Mesodermal cell (in vitro differentiated cells): ENCODE results near the gene SLC6A8.
"Not testable (repeated sequence)": the region's sequence is repeated elsewhere in the genome, so short reads cannot be mapped to it uniquely, and the experiment has no call there.

Experiments
- H3K27ac ChIP-seq: 2 replicates; pipeline ENCODE4 v1.7.0; 2013; ENCODE audit warnings: mild to moderate bottlenecking, low read depth, low read length, moderate library complexity; ENCODE audit not compliant: severe bottlenecking
- H3K36me3 ChIP-seq: 2 replicates; pipeline ENCODE4 v1.7.1; 2013; ENCODE audit warnings: mild to moderate bottlenecking, low read length, moderate library complexity; ENCODE audit not compliant: control insufficient read depth, insufficient read depth
- H3K4me1 ChIP-seq: one replicate; pipeline ENCODE4 v1.7.1; 2013; ENCODE audit warnings: mild to moderate bottlenecking, low read length; ENCODE audit not compliant: insufficient read depth, control insufficient read depth, poor library complexity, severe bottlenecking
- H3K4me3 ChIP-seq: 2 replicates; pipeline ENCODE4 v1.7.0; 2013; ENCODE audit warnings: low read length, control low read depth, mild to moderate bottlenecking; ENCODE audit not compliant: insufficient read depth, poor library complexity, severe bottlenecking; ENCODE audit errors: extremely low read depth
- H3K9me3 ChIP-seq: 2 replicates; pipeline ENCODE4 v1.7.1; 2013; ENCODE audit warnings: mild to moderate bottlenecking, low read length, moderate library complexity; ENCODE audit not compliant: control insufficient read depth
- WGBS, 2 experiments: methylation state at CpG; one replicate each; pipeline ENCODE4 v1.1.5; 2013; ENCODE audit warnings: missing lambda C conversion rate in 2 of 2; ENCODE audit not compliant: insufficient coverage in 2 of 2; 5-methylcytosine and 5-hydroxymethylcytosine counted together

The SLC6A8 gene

DNA sequence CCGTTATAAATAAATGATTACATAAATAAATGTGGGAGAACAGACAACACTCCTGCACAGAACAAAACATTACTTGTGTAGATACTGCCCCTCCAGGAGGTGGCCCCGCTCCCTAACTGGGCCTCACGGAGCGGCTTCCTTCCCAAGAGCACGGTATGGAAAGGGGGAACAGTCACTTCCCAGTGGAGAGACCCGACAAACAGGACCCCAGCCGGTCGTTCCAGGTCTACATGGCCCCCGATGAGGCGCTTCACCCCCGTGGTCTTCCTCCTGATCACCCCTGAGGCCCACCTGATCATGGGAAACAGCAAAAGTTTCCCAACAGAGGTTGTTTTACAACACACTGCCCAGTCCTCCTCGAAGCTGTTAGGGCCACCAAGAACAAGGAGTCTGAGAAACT is 6.6 kb upstream of the SLC6A8 start:
- no peak overlapping the region for H3K4me3 ChIP-seq
- no peaks in the 10 kb centered on the region for H3K9me3 ChIP-seq
- no peak overlapping the region for H3K27ac ChIP-seq
- WGBS, 2 experiments = 90 to 100% methylated on average over 2 to 5 of the region's 12 CpGs
- H3K4me1 ChIP-seq = peaks cover 10% of the 10 kb centered on the region
- H3K36me3 ChIP-seq = no peaks in the 10 kb centered on the region

DNA sequence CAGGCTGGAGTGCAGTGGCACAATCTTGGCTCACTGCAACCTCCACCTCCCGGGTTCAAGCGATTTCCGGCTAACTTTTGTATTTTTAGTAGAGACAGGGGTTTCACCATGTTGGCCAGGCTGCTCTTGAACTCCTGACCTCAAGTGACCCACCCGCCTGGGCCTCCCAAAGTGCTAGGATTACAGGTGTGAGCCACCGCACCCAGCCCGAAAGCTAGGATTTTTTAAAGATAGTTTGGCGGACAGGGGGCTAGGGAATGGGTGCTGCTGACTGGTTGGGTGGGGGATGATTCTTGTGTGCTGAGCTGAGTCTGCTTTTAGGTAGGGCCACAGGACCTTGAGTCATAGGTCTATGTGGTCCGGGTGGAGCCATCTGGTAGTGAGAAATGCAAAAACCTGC is 4.2 kb upstream of the SLC6A8 start:
- peaks cover 13% of the 10 kb centered on the region for H3K4me1 ChIP-seq
- H3K9me3 ChIP-seq, H3K36me3 ChIP-seq, H3K4me3 ChIP-seq, H3K27ac ChIP-seq: not testable (repeated sequence)
- WGBS, 2 experiments = 100% methylated on average over 4 of the region's 8 CpGs

DNA sequence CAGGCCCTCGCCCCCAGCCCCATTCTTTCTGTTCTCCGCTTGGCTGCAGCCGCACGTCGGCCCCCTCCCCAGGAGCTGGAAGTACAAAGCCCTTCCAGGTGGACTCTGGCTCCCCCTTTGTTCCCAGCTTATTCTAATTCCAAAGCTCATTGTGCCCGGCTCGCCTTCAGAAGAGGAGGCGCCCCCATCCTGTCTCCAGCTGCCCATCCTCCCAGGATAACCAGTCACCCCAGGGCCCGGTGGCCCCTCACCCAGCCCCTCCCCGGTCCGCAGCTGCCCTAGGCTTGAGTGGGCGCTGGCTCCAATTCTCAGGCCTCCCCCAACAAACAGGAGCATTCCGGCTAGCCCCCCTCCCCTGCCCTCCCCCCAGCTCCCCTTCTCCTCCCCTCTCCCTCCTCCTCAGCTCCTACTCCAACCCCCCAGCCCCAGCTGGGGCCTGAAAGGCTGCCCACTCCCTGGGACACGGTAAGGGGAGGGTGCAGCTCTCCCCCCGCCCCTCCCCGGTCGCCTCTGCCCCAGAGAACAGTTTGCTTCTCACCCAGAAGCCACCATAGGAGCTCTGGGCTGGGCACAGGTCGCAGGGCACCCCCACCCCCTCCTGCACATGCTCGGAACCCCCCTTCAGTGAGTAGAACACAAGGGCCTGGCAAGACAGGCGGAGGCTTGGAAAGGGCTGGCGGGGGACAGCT is 3.1 kb upstream of the SLC6A8 start:
- Histone ChIP-seq H3K4me1 (peaks cover 13% of the 10 kb centered on the region), H3K4me3 (no peak overlapping the region), H3K9me3 (no peaks in the 10 kb centered on the region), H3K36me3 (no peaks in the 10 kb centered on the region), H3K27ac (peak overlapping the region; percentile 73)
- 34% methylated on average over 4 of the region's 21 CpGs; no CpG with 5 or more reads in 1 of the 2 experiments for WGBS, 2 experiments

DNA sequence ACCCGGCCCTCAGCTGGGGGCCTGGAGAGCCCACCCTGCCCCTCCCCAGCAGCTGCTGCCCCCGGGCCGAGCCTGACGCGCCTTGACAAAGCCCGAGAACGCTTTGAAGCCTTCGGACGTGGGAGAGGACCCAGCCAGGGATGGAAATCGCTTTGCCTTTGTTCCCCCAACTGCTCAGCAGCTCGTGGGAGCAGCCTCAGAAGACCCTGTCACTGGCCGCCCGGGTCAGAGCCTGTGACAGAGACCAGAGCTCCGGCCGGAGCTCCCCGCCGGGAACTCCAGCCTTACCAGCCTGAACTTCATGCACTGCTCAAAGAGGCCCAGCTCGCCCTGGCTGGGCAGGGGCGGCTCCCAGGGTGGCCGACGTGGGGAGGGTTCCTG is 2.6 kb upstream of the SLC6A8 start:
- no peaks in the 10 kb centered on the region for H3K36me3 ChIP-seq
- H3K27ac ChIP-seq = peak overlapping the region; percentile 73
- WGBS, 2 experiments = 5 to 16% methylated on average over 12 to 15 of the region's 21 CpGs
- no peak overlapping the region for H3K4me3 ChIP-seq
- H3K4me1 ChIP-seq = peaks cover 13% of the 10 kb centered on the region
- no peaks in the 10 kb centered on the region for H3K9me3 ChIP-seq

DNA sequence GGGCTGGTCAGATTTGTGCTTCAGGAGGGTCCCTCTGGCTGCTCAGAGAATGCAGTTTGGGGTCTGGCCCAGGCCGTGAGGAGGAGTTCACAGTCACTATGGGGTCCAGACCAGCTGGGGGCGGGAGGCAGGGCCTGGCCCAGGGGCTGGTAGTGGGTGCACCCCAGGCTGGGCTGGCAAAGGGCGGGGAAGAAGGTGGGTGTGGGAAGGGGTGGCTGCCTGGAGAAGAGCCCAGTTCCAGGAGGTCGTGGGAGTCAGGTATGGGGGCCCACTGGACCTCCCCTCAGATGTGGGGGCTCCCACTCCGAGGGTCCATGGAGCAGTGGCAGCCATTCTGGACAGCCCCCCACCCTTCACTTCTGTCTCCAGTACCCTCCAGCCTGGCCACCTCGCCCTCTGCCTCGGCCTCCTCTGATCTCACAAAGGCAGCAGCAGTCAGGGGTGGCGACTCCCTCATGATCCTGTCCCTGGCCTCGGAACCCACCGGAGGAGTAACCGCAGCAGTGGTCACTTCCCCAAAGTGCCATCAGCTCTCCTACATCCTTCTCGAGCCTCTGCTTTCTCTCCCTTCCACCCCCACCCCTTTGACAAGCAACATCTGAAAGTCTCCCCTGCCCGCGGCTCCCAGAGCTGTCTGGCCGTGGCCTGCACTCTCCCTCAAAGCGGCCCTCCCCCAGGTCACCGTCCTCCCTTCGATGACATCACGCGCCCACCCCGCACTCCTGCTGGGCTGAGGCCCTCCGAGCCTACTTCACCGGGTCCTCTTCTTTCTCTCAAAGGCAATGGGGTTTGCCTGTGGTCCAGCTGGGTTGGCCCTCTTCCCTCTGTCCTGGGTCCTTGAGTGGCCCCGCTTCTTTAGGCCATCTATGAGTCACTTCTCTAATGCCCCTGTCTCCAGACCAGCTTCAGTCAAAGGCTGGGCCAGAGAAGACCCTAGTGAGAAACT is 1.7 kb upstream of the SLC6A8 start:
- Histone ChIP-seq H3K27ac (peak overlapping the region; percentile 73), H3K36me3 (no peaks in the 10 kb centered on the region), H3K4me1 (peaks cover 13% of the 10 kb centered on the region), H3K4me3 (no peak overlapping the region), H3K9me3 (no peaks in the 10 kb centered on the region)
- 50 to 54% methylated on average over 16 of the region's 24 CpGs for WGBS, 2 experiments

DNA sequence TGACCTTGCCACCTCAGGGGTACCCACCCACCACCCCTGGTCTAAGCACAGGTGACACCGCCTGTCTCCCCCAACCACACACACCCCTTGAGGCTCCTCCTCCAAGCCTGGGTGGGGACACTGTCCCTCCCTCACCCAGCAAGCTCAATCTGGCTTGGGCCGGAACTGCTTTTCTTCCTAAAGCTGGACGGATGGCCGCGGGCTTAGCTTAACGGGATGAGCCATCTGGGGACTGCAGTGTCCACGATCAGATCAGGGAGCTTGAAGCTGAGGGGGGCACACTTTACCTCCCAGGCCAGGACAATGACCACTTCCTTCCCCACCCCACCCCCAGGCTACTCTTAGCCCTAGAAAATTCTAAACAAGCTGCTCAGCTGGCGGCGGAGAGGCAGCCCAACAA is 1.0 kb upstream of the SLC6A8 start:
- Histone ChIP-seq H3K4me1 (peaks cover 13% of the 10 kb centered on the region), H3K27ac (peak overlapping the region; percentile 36), H3K9me3 (no peaks in the 10 kb centered on the region), H3K4me3 (no peak overlapping the region), H3K36me3 (no peaks in the 10 kb centered on the region)
- WGBS, 2 experiments = 21% methylated on average over 3 of the region's 9 CpGs; no CpG with 5 or more reads in 1 of the 2 experiments

DNA sequence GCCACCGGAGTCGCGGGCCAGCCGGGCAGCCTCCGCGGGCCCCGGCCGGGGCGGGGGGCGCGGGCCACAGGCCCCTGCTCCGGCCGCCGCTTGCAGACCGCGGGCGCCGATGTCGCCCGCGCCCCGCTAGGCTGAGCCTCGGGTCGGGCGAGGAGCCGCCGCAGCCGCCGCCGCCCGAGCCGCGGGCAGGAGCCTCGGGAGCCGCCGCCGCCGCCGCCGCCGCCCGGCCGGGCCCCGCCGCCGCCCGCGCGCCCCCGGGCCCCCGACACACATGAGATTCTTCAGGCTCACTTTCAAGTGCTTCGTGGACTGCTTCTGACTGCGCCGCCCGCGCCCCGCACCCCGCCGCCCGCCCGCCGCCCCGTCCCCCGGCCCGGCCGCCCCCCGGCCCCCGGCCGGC is 345 bp downstream of the SLC6A8 start:
- no peaks in the 10 kb centered on the region for H3K9me3 ChIP-seq
- no peaks in the 10 kb centered on the region for H3K36me3 ChIP-seq
- peaks cover 13% of the 10 kb centered on the region for H3K4me1 ChIP-seq
- no peak overlapping the region for H3K4me3 ChIP-seq
- 0% methylated on average over 3 to 9 of the region's 69 CpGs for WGBS, 2 experiments
- no peak overlapping the region for H3K27ac ChIP-seq

DNA sequence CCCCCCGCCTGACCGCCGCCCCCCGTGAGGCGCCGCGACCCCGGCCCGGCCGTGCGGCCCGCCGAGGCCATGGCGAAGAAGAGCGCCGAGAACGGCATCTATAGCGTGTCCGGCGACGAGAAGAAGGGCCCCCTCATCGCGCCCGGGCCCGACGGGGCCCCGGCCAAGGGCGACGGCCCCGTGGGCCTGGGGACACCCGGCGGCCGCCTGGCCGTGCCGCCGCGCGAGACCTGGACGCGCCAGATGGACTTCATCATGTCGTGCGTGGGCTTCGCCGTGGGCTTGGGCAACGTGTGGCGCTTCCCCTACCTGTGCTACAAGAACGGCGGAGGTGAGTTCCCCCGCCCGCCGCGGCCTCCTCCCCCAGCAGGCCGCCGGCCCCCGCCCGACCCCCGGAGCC is 780 bp downstream of the SLC6A8 start:
- 0% methylated on average over 1 to 11 of the region's 57 CpGs for WGBS, 2 experiments
- Histone ChIP-seq H3K36me3 (no peaks in the 10 kb centered on the region), H3K4me1 (peaks cover 13% of the 10 kb centered on the region), H3K9me3 (no peaks in the 10 kb centered on the region), H3K27ac (no peak overlapping the region), H3K4me3 (peak overlapping the region; percentile 31)

DNA sequence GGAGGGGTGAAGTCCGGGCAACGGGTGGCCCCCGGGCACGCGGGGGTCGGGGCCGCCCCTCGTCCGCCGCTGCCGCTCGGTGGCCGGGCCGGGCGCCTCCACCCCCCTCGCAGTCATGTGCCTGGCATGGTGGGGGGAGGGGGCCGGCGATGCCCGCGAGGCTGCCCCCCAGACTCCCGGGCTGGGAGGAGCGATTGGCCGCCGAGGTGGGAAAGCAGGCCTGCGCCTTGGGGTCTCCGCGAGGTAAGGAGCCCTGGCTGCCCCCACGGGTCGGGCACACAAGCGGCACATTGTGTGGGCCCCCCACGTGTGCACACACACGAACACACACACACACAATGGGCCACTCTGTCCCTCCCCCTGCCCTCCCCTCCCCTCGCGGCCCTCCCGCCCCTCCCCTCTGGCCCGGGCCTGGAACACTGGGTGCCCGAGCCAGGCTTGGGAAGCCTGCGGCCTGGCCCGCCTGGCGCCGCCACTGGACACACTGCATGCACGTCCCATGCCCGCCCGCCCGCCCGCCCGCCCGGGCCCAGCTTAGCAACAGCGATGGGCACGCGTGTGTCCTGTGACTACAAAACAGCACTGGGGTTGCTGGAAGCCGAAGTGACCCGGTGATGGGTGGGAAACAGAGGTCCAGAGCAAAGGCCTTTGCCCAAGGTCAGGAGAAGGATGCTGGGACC is 1.3 kb downstream of the SLC6A8 start:
- no peaks in the 10 kb centered on the region for H3K36me3 ChIP-seq
- WGBS, 2 experiments = 3 to 6% methylated on average over 6 to 11 of the region's 53 CpGs
- no peaks in the 10 kb centered on the region for H3K9me3 ChIP-seq
- H3K4me1 ChIP-seq = peaks cover 13% of the 10 kb centered on the region
- H3K27ac ChIP-seq = no peak overlapping the region
- peak overlapping the region; percentile 31 for H3K4me3 ChIP-seq

DNA sequence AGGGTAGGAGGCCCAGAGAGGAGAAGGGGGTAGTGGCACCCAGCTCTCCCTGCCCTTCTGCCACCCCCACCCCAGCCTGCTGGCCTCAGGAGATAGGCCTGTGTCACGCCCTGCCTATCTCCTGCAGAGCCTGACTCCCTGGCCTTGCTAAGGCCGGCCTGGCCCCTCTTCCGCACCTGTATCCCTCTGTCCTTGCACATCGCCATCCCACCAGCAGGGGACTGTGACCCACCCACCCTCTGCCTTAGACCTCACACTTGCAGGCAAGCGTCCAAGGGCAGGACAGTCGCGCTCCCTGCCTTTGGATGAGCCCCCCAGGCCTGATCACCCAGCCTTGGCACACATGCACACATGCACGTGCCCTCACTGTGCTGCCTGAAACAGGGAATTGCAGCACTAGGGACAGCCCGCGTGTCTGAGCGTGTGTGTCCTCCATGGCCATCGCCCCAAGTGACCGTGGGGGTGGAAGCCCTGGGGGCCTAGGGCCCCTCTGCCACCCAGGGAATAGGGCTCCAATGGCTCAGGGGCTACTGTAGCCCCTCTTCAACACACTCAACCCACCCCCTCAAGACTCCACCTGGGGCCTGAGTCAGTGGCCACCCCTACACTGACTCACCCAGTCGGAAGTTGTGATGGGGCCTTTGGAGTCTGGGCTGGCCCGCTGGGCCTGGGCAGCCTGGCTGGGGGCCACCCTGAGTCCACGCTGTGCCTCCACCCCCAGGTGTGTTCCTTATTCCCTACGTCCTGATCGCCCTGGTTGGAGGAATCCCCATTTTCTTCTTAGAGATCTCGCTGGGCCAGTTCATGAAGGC is 2.1 kb downstream of the SLC6A8 start:
- 92 to 100% methylated on average over 4 to 5 of the region's 19 CpGs for whole genome bisulfite sequencing, 2 experiments
- Histone ChIP-seq H3K4me3 (peak overlapping the region; percentile 8), H3K27ac (no peak overlapping the region), H3K9me3 (no peaks in the 10 kb centered on the region), H3K36me3 (no peaks in the 10 kb centered on the region), H3K4me1 (peaks cover 11% of the 10 kb centered on the region)
